ENCODE results near the gene NECTIN4.

- no peak for TF ChIP-seq CTCF (IDR thresholded peaks at IDR 0.05; ENCODE audit: control extremely low read depth in 1 of 3, insufficient read depth in 1 of 3, low read depth in 1 of 3, low read length in 3 of 3)
- TF ChIP-seq GABPA (IDR thresholded peaks at IDR 0.05; ENCODE audit: borderline replicate concordance, insufficient read depth, low read length), result no peak
- no peak for TF ChIP-seq TCF12 (IDR thresholded peaks at IDR 0.05; ENCODE audit: low read depth, low read length)
- no peak for TF ChIP-seq SP4 (IDR thresholded peaks at IDR 0.05; ENCODE audit: low read length)
- no peak for TF ChIP-seq FOSL1 (IDR thresholded peaks at IDR 0.05; ENCODE audit: insufficient read depth, low read depth, low read length)
- no peak for TF ChIP-seq ATF3 (IDR thresholded peaks at IDR 0.05; ENCODE audit: insufficient read depth, low read depth, low read length)
- no peak for TF ChIP-seq EZH2 (IDR thresholded peaks at IDR 0.05; ENCODE audit: low read depth, low read length, severe bottlenecking)
- TF ChIP-seq HDAC2 (IDR thresholded peaks at IDR 0.05; ENCODE audit: borderline replicate concordance in 1 of 2, low read depth in 2 of 2, low read length in 2 of 2), result no peak
- TF ChIP-seq EP300 (IDR thresholded peaks at IDR 0.05; ENCODE audit: borderline replicate concordance in 1 of 2, low read depth in 2 of 2, low read length in 2 of 2), result no peak
- no peak for TF ChIP-seq RAD21 (IDR thresholded peaks at IDR 0.05 in 1 of 2, conservative IDR thresholded peaks at IDR 0.05 in 1 of 2; ENCODE audit: low read depth in 2 of 2, low read length in 2 of 2)
- TF ChIP-seq CHD7 (IDR thresholded peaks at IDR 0.05; ENCODE audit: insufficient replicate concordance, low read length), result no peak
- TF ChIP-seq POLR2AphosphoS5 (IDR thresholded peaks at IDR 0.05; ENCODE audit: low read depth, low read length), result no peak
- no peak for TF ChIP-seq BACH1 (IDR thresholded peaks at IDR 0.05; ENCODE audit: low read length)
- no peak for TF ChIP-seq ZNF274 (IDR thresholded peaks at IDR 0.05; ENCODE audit: borderline replicate concordance, extremely low read depth, low read length)
Measured at GRCh38 chr1:161054232-161054631, 35.1 kb downstream of the NECTIN4 start.
